ENCODE data around the gene PDE1A.

The PDE1A gene

GRCh38 chr2:182426918-182427240 is at the start of gene PDE1A:
TSS of gene PDE1A (minus strand) at chr2:182427036.
- DNase-seq = no peak

DNA sequence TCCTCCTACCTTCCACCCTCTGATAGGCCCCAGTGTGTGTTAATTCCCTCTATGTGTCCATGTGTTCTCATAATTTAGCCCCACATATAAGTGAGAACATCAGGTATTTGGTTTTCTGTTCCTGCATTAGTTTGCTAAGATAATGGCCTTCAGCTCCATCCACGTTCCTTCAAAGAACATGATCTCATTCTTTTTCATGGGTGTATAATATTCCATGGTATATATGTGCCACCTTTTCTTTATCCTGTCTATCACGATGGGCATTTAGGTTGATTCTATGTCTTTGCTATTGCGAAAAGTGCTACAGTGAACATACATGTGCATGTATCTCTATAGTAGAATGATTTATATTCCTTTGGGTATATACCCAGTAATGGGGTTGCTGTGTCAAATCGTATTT is 46.8 kb upstream of the PDE1A start:
- DNase-seq = no peak

- peak; percentile 42 to 82 for DNase-seq
Observed at GRCh38 chr2:182463760-182464159, 36.9 kb upstream of the PDE1A start.

DNA sequence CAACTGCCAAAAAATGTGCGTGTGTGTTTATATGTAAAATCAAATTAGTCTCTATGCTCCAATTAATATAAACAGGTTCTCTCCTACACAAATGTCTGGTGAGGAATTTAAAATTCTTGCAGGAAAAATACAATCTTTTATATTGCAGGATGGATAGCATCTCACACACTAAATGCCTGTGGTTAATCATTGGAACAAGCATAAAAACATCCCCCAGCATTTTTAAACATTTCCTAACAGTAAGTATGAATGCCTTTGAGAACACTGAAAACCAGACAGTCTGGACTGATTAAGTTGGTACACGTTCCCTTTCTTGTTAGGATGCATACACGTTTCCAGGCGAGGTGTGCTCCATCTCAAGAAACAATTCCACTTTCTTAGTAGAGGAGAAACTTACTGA is 29.9 kb upstream of the PDE1A start:
- no peak for DNase-seq

DNA sequence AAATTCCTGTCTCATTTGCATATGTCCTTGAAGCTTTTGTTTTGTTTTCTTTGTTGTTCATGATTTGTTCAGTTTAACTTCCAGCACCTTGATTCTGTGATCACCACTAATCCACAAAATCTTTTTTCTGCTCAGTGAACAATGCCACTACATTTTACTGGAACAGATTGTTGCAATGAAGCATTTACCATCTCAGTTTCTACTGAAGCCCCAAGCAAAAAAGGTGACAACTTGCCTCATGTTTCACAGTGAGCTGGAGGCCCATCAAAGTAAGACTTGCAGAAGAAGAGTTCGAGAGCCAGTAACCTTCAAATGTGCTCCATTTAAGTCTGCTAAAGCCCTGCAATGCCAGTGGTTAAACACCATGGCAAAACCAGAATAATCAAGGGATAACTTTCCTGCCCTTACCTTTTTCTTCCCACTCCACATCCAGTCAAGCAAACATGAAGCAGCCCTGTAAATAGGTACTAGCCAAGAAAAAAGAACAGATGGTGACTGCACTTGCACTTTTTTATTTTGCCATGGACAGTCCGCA is 25.7 kb upstream of the PDE1A start:
- no peak for DNase-seq

DNA sequence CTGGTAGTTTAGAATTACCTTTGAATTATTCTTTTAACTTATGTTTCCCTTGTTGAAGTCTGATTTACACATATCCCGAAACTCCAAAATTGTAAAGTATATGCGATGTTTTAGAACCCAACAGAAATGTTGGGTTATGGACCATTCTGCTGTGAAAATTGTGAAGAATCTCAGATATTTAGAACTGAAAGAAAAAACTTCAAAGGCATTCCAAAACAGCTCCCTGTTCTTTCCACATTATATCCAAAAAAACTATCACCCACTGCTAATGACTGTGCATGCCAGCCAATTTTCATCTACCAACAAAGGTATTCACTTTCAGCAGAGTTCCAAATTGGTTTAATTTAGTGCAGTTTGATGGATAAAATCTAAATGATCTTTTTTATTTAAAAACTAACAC is 21.5 kb upstream of the PDE1A start:
- DNase-seq = no peak

DNA sequence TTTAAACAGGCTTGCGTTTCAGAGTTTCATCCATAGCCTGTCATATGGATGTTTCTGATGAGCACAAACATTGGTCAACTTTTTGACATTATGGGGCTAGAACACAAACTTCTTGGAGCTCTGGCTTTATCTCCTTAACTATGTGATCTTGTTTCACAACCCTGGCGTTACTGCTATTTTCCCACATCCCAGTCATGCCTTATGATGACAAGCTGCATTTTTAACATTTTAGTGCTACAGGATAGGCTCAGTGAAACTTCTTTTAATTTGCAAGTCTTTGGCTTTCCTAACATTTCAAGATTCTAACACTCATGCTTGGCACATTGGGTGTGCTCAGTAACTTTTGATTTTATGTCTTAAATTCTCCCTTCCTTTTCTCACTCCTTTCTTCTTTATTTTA is 21.0 kb upstream of the PDE1A start:
- DNase-seq = no peak

DNA sequence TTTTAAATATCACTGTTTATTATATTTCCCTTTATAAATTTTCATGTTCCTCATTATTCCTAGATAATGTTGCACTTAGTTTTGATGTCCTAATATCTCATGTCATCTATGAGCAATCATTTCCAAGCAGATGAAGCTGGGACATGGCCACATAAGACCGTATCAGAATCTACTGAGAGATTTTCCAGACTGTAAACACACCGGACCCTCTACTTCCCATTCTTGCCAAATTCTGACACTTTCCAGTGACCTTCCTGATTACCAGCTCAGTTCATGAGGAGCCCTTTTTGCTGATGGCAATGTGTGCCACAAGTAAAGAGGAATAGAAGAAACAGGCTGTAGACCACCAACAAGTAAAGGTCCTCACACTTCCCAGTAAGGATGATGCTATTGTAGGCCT is 20.3 kb upstream of the PDE1A start:
- no peak for DNase-seq

- DNase-seq = no peak
Observed at GRCh38 chr2:182446087-182446486, 19.3 kb upstream of the PDE1A start.

DNA sequence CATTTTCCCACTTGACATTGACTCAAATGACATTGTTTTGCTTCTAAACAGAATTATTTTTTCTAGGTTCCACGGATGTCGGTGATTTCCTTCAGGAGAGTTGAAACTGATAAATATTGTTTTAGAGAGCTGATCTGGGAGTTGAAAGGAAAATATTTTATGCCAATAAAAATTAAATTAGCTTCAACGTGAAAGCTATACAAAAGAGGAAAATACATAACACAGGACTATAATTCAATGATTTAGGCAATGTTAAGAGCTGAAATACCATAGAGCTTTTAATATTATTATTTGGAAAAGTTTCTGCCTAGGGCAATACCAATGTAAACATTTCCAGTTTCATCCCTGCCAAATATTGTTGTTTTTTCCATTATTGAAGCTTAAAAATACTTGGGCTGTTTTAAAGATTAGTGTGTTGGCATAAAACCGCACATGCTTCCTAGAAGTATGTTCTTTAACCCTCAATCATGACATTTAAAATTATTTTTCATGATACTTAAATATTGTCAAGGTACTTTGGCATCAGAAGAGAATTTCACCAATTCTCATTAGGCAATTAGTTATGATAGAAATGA is 18.6 kb upstream of the PDE1A start:
- DNase-seq = no peak

DNA sequence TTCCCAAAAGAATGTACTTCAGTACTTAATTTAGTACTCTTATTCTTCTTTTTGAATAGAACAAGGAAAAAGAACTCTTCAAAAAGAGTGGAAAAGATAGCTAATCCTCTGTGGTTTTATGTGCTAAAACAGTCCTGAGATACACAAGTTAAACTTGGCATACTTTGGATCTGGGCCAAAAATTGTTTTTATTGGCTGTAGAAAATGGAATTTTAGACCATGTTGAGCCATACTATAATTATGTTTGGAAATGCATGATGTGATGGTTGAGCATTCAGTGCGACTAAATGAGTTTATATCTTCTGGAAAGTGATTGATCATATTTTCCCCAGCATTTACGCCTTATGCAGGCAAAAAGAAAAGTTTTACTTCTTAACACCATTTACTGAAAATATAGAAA is 18.0 kb upstream of the PDE1A start:
- peak in 1 of 2 experiments; percentile 69 for DNase-seq

GRCh38 chr2:182444170-182444569 is 17.3 kb upstream of the PDE1A start:
- DNase-seq = no peak

DNA sequence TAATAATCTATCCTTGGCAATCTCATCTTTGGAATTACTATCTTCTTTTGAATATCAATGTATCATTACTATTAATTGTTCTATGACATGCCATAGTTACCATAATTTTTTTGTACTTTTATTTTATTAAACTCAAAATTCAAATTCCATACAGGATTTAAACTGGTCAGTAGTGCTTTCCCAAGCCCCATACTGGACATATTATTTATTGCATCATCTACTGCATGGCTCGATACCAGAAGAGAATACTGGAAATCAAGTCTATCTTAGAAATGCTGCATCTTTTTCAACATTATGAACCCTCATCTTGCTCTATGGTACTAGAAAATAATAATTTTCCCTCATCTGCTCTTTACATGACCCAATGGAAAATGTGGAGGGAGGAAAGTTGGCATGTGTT is 9.4 kb upstream of the PDE1A start:
- DNase-seq = no peak

DNA sequence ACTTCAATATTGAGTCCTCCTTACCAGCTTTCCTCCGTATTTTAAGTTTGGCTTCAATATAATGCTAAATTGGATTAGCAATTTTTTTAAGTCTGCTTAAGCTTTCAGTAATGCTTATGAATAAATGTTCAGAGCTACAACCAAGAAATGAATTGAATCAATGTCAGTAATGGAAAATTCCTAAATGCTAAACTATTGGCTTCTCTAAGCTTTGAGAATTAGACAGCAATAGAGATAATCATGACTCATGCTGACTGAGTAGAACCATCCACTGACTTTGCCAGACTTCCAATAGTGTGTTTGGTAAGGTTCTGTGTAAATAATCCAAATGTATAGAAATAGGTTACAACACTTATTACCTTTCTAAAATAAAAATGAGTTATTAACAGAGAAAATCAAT is 8.9 kb upstream of the PDE1A start:
- DNase-seq = peak in 1 of 2 experiments; percentile 13

- DNase-seq = no peak
Observed at GRCh38 chr2:182432051-182432450, 5.2 kb upstream of the PDE1A start.

GRCh38 chr2:182428476-182428875 is 1.6 kb upstream of the PDE1A start:
- DNase-seq = no peak

GRCh38 chr2:182426082-182426917 is 536 bp downstream of the PDE1A start:
- no peak for DNase-seq

- DNase-seq = peak; percentile 47 to 66
Observed at GRCh38 chr2:182422864-182423263, 4.0 kb downstream of the PDE1A start.

GRCh38 chr2:182420669-182421068 is 6.2 kb downstream of the PDE1A start:
- DNase-seq = no peak

- no peak for DNase-seq
Observed at GRCh38 chr2:182416861-182417260, 10.0 kb downstream of the PDE1A start.

DNA sequence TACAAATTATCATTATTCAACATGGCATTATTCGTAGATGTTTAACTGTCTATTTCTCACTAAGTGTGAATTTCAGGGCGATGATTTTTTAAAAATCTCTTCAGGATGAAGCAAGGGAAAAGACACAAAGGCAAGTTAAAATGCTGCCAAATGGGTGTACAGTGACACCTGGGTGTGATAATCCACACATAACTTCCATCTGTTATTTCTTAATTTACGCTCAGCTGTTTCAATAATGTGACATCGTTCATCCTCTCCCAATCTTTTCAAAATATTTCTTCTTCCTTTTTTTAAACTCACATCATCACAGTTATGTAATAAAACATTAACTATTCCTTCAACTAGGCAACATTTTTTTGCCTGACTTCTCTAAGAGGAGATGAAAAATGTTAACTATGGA is 10.6 kb downstream of the PDE1A start:
- DNase-seq = peak in 1 of 2 experiments; percentile 41

DNA sequence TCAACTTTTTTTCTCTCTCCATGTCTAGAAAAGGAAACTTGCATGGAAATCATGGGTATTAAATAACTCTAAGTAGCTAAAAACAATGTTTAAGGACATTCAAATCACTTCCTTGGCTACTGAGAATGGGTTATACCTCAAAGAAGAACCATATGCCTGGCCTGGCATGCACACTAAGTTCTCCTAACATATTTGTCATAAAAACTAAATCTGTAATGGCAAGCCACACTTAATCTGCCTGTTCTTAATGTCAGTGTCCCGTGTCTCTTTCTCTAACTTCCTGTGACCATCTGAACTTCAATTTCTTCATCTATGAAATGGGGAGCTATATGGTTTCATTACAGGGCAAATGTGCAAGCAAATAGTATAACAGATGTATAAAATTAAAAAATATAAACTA is 11.1 kb downstream of the PDE1A start:
- no peak for DNase-seq

GRCh38 chr2:182412858-182413257 is 14.0 kb downstream of the PDE1A start:
- no peak for DNase-seq

DNA sequence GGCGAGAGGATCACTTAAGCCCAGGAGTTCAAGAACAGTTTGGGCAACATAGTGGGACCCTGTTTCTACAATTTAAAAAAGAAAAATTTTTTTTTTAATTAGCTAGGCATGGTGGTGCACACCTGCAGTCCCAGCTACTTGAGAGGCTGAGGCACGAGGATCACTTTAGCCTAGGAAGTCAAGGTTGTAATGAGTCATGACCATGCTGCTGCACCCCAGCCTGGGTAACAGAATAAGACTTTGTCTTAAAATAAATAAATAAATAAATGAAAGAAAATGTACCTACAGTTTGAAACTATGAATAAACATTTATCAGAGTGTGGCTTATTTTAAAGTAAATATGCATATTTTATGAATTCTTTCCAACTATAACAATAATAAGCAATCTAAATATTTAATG is 16.7 kb downstream of the PDE1A start:
- no peak for DNase-seq

DNA sequence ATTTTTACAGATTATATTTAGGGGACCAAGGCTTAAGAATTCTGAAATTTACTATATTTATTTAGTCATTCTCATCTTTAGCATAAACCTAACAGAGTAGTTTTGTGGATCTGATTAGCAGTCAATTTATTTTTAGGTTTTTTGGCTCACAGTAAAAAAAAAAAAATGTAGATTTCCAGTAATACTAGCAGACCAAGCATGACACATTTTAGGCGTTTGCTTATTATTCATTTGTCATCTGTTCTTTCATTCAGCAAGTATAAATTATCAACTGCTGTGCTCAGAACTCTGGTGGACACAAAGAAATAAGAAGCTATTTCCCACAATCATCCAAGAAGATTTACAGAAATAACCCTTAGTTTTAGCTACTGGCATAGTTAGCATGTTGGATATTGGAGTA is 20.6 kb downstream of the PDE1A start:
- peak in 1 of 2 experiments; percentile 27 for DNase-seq
